Measurements from ENCODE around the gene CTNNA1. TPM values are rescaled to one million over a fixed set of nuclear protein-coding genes. Genes with fewer than 3 reads are reported as not detected.

Gene CTNNA1
- total RNA-seq, 4 donors from 2014 or later, result 223 to 304 (median 263) TPM

Other genes with a start within 250 kb of the CTNNA1 start
- 10 to 100 TPM; 64.2 to 92.2 (median 81.3) TPM for gene ETF1, start 210.2 kb upstream of the CTNNA1 start, total RNA-seq
- gene HSPA9, start 178.0 kb upstream of the CTNNA1 start, total RNA-seq, result 100 to 1,000 TPM; 206 to 248 (median 216) TPM
- gene LRRTM2, start 121.9 kb downstream of the CTNNA1 start, total RNA-seq, result under 1 TPM in 3 of 4 donors, not detected in 1; 0.13 to 0.20 (median 0.16) TPM

All from lower leg skin (tissue), 4 donors.